ENCODE measurements around the gene VDAC1. TPM values are rescaled to one million over a fixed set of nuclear protein-coding genes. Genes with fewer than 3 reads are reported as not detected.

VDAC1 gene
- total RNA-seq, 1 experiment from 2014 or later: 395 TPM

- intact Hi-C loops (cut with micrococcal nuclease; ENCODE audit: unreplicated experiment): loop anchor here (5.0 kb wide), 1 partner anchor 521 kb away; no protein-coding TSS in a partner anchor
- Histone ChIP-seq H3K36me3 (ENCODE audit: control insufficient read depth, insufficient read depth, low read length) (no peaks in the 10 kb centered on the region), H3K4me1 (ENCODE audit: control insufficient read depth, insufficient read depth, low read length) (no peaks in the 10 kb centered on the region; the same call in 1 of the 2 replicates), H3K27ac (ENCODE audit: low read length) (no peak overlapping the region), H3K4me3 (ENCODE audit: low read depth in 2 of 2, low read length in 2 of 2) (no peak overlapping the region), H3K27me3 (ENCODE audit: control insufficient read depth, insufficient read depth, low read length) (no peaks in the 10 kb centered on the region), H3K9me3 (ENCODE audit: control insufficient read depth, insufficient read depth, low read depth, low read length) (no peaks in the 10 kb centered on the region)
- TF ChIP-seq TCF7L2 (IDR thresholded peaks at IDR 0.05; ENCODE audit: low read depth, low read length) (no peak), POLR2AphosphoS5 (IDR thresholded peaks at IDR 0.05; ENCODE audit: low read depth, low read length) (no peak), SIN3A (IDR thresholded peaks at IDR 0.05; ENCODE audit: borderline replicate concordance, insufficient read depth, low read depth, low read length) (no peak)
- TF ChIP-seq, protein P1, sequence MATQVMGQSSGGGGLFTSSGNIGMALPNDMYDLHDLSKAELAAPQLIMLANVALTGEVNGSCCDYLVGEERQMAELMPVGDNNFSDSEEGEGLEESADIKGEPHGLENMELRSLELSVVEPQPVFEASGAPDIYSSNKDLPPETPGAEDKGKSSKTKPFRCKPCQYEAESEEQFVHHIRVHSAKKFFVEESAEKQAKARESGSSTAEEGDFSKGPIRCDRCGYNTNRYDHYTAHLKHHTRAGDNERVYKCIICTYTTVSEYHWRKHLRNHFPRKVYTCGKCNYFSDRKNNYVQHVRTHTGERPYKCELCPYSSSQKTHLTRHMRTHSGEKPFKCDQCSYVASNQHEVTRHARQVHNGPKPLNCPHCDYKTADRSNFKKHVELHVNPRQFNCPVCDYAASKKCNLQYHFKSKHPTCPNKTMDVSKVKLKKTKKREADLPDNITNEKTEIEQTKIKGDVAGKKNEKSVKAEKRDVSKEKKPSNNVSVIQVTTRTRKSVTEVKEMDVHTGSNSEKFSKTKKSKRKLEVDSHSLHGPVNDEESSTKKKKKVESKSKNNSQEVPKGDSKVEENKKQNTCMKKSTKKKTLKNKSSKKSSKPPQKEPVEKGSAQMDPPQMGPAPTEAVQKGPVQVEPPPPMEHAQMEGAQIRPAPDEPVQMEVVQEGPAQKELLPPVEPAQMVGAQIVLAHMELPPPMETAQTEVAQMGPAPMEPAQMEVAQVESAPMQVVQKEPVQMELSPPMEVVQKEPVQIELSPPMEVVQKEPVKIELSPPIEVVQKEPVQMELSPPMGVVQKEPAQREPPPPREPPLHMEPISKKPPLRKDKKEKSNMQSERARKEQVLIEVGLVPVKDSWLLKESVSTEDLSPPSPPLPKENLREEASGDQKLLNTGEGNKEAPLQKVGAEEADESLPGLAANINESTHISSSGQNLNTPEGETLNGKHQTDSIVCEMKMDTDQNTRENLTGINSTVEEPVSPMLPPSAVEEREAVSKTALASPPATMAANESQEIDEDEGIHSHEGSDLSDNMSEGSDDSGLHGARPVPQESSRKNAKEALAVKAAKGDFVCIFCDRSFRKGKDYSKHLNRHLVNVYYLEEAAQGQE (IDR thresholded peaks at IDR 0.05; ENCODE audit: insufficient read depth in 1 of 2, low read depth in 2 of 2, low read length in 1 of 2): no peak
- TF ChIP-seq, protein P2, sequence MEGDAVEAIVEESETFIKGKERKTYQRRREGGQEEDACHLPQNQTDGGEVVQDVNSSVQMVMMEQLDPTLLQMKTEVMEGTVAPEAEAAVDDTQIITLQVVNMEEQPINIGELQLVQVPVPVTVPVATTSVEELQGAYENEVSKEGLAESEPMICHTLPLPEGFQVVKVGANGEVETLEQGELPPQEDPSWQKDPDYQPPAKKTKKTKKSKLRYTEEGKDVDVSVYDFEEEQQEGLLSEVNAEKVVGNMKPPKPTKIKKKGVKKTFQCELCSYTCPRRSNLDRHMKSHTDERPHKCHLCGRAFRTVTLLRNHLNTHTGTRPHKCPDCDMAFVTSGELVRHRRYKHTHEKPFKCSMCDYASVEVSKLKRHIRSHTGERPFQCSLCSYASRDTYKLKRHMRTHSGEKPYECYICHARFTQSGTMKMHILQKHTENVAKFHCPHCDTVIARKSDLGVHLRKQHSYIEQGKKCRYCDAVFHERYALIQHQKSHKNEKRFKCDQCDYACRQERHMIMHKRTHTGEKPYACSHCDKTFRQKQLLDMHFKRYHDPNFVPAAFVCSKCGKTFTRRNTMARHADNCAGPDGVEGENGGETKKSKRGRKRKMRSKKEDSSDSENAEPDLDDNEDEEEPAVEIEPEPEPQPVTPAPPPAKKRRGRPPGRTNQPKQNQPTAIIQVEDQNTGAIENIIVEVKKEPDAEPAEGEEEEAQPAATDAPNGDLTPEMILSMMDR (IDR thresholded peaks at IDR 0.05): no peak
- in situ Hi-C loops (cut with HindIII; ENCODE audit: low pct_unique_long_range_greater_than_20kb, low sequenced_read_pairs): no loop called here
- ATAC-seq (no peak), DNase-seq (ENCODE audit: low read depth, low spot score) (no peak)
- CTCF ChIA-PET: no interaction called here
- no TSS peak for BruUV-seq (replicated peaks)
- POLR2A ChIA-PET: no interaction called here
Measured at GRCh38 chr5:133943475-133943817, 61.3 kb downstream of the VDAC1 start.

- CTCF ChIA-PET: no interaction called here
- in situ Hi-C loops (cut with HindIII; ENCODE audit: low pct_unique_long_range_greater_than_20kb, low sequenced_read_pairs): no loop called here
Measured at GRCh38 chr5:133942614-133943474, 61.9 kb downstream of the VDAC1 start.

More at GRCh38 chr5:133942614-133943474, 61.9 kb downstream of the VDAC1 start:
- Histone ChIP-seq H3K36me3 (ENCODE audit: control insufficient read depth, insufficient read depth, low read length) (no peaks in the 10 kb centered on the region), H3K4me1 (ENCODE audit: control insufficient read depth, insufficient read depth, low read length) (peaks cover 4% of the 10 kb centered on the region; the same call in 1 of the 2 replicates), H3K9me3 (ENCODE audit: control insufficient read depth, insufficient read depth, low read depth, low read length) (no peaks in the 10 kb centered on the region), H3K4me3 (ENCODE audit: low read depth in 2 of 2, low read length in 2 of 2) (no peak overlapping the region), H3K27ac (ENCODE audit: low read length) (no peak overlapping the region), H3K27me3 (ENCODE audit: control insufficient read depth, insufficient read depth, low read length) (no peaks in the 10 kb centered on the region)
- POLR2A ChIA-PET: no interaction called here
- intact Hi-C loops (cut with micrococcal nuclease; ENCODE audit: unreplicated experiment): loop anchor here (5.0 kb wide), 1 partner anchor 521 kb away; no protein-coding TSS in a partner anchor
- DNase-seq (ENCODE audit: low read depth, low spot score) (no peak), ATAC-seq (no peak)
- no TSS peak for BruUV-seq (replicated peaks)
- TF ChIP-seq TCF7L2 (IDR thresholded peaks at IDR 0.05; ENCODE audit: low read depth, low read length): no peak
- TF ChIP-seq SIN3A (IDR thresholded peaks at IDR 0.05; ENCODE audit: borderline replicate concordance, insufficient read depth, low read depth, low read length): no peak
- TF ChIP-seq, protein P1 (IDR thresholded peaks at IDR 0.05; ENCODE audit: insufficient read depth in 1 of 2, low read depth in 2 of 2, low read length in 1 of 2): no peak
- no peak for TF ChIP-seq POLR2AphosphoS5 (IDR thresholded peaks at IDR 0.05; ENCODE audit: low read depth, low read length)
- TF ChIP-seq, protein P2 (IDR thresholded peaks at IDR 0.05): no peak
